Prostate gland (tissue), 2 donors: Measurements from ENCODE around the gene RNF144A. TPM values are rescaled to one million over a fixed set of nuclear protein-coding genes. Genes with fewer than 3 reads are reported as not detected.
"Not testable (repeated sequence)": the region's sequence is repeated elsewhere in the genome, so short reads cannot be mapped to it uniquely, and the experiment has no call there.

ENCODE experiments used
- DNase-seq: peaks from one replicate; pipeline ENCODE4 v3.0.0-alpha.2; 2019; ENCODE audit warnings: low spot score
- H3K27ac ChIP-seq, 2 donors: fragments of 200-600 bp; sonication (generic); 2 replicates each; pipeline ENCODE4 v1.5.1; 2017 to 2019
- H3K27me3 ChIP-seq: fragments of 200-600 bp; sonication (generic); replicated peaks from 2 replicates; pipeline ENCODE4 v1.5.1; 2019; ENCODE audit not compliant: insufficient read depth
- H3K36me3 ChIP-seq, 2 donors: fragments of 200-600 bp; sonication (generic); 1 replicate in 1 of 2; 2 replicates in 1 of 2; pipeline versions ENCODE4 v1.5.1 to v1.8.1; 2017 to 2019
- H3K4me1 ChIP-seq: fragments of 200-600 bp; sonication (generic); replicated peaks from 2 replicates; pipeline ENCODE4 v1.5.1; 2019
- H3K4me3 ChIP-seq, 2 donors: fragments of 200-600 bp; sonication (generic); 2 replicates each; pipeline ENCODE4 v1.5.1; 2017 to 2019
- H3K9me3 ChIP-seq: fragments of 200-600 bp; sonication (generic); 2 replicates; pipeline ENCODE4 v1.5.1; 2017
- CTCF ChIP-seq, 4 experiments: fragments of 200-600 bp in 2 of 4; fragments of 450-650 bp in 2 of 4; sonication (generic) in 2 of 4; IDR thresholded peaks; 1 replicate in 3 of 4; 2 replicates in 1 of 4; pipeline ENCODE4 v1.5.1; 2016 to 2019; ENCODE audit warnings: antibody characterized with exemption in 4 of 4, mild to moderate bottlenecking in 2 of 4, moderate library complexity in 2 of 4
- POLR2A ChIP-seq: fragments of 450-650 bp; IDR thresholded peaks from one replicate; pipeline ENCODE4 v1.6.1; 2016; ENCODE audit warnings: antibody characterized with exemption, mild to moderate bottlenecking
- POLR2AphosphoS5 ChIP-seq: sonication (generic); formaldehyde crosslinking; IDR thresholded peaks from one replicate; pipeline ENCODE4 v1.6.1; 2017; ENCODE audit warnings: antibody characterized with exemption
- WGBS: methylation state at CpG from one replicate; pipeline ENCODE4 v1.1.5; 2018; 5-methylcytosine and 5-hydroxymethylcytosine counted together
- intact Hi-C: fragments of 100-400 bp; cut with DNase I; formaldehyde crosslinking; loops from one replicate; pipeline ENCODE4 v1.14.2; 2022
- total RNA-seq, 2 donors: library from RNA; depleted of rRNA; stranded (reverse); fragments of >200 nt; gene quantifications; one replicate each; pipeline ENCODE4 v1.1.0, GENCODE V29; 2016

RNF144A gene
- total RNA-seq, 2 donors from 2014 or later: 9.1 to 27.9 TPM

DNA sequence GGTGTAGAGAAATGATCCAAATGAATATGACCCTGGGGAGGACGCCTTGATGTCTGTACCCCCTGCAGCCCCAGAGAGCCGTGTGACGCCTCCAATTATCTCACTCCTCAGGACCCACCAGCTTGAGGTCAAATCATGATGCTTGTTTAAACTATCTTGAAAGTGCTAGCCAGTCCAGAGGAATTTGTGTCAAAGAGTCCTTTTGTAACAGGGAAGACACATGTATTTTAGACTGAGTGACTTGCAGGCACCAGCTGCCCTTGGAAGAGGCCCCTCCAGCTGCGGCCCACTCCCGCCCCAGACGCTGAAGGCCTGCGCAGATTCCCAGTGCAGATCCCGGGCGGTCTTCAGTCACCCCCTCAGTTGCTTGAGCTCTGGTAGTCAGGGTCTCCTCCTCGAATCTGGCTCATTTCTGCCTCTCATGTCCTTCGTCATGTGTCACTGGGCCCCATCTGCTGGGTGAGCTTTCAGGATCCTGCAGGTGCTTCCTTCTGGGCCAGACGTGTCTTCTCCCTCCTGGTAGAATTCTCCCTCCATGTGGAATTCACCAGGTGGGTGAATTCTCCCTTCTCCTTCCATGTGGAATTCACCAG is 77.4 kb downstream of the RNF144A start:
- no peaks in the 10 kb centered on the region for H3K27me3 ChIP-seq
- intact Hi-C loops: no loop called here
- no peak overlapping the region for H3K27ac ChIP-seq
- no peak for DNase-seq
- 95% methylated on average over 12 of the region's 12 CpGs for WGBS
- TF ChIP-seq POLR2A: no peak
- no peak for TF ChIP-seq CTCF (IDR thresholded peaks at IDR 0.05)
- no peak for TF ChIP-seq POLR2AphosphoS5
- H3K4me3 ChIP-seq: no peak overlapping the region
- H3K4me1 ChIP-seq: peaks cover 5% of the 10 kb centered on the region
- H3K9me3 ChIP-seq: no peaks in the 10 kb centered on the region
- H3K36me3 ChIP-seq: no peaks in the 10 kb centered on the region

- TF ChIP-seq POLR2AphosphoS5 (no peak), POLR2A (no peak)
- H3K36me3 ChIP-seq: no peaks in the 10 kb centered on the region
- H3K27ac ChIP-seq: no peak overlapping the region
- intact Hi-C loops: no loop called here
- peaks cover 5% of the 10 kb centered on the region for H3K4me1 ChIP-seq
- DNase-seq: no peak
- H3K9me3 ChIP-seq: no peaks in the 10 kb centered on the region
- H3K4me3 ChIP-seq: no peak overlapping the region
- WGBS: 81% methylated on average over 11 of the region's 11 CpGs
- H3K27me3 ChIP-seq: no peaks in the 10 kb centered on the region
These were observed 78.3 kb downstream of the RNF144A start for GRCh38 chr2:6995391-6996097.

DNA sequence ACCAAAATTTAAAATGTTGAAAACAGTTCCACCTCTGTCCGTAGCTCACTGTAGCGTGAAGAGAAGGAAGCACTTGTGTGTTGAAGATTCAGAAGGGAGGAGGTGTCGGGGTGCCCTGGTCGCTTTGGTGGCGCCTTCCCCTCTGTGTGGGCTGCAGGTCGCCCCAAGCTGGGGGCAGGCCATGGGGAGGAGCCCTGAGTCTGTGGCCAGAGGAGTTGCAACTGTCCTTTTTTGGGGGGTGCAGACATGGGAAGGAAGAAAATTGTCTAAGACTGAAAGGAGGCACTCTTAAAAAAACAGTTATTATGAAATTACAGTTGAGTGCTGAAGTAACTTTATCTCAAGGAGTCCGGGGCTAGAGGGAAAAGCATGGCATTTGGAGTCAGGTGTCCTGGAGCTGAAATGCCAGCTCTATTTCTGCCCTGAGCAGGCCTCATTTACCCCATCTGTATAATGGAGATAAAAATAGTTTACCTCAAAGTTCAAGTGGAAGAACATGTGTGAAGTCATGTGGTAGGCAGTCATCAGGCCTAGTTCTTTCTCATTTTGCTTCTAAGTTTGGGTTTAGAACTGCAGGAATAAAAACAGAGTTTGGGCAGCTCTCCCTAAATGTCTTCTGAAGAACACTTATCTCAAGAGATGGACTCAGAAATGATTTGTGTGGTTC is 82.1 kb downstream of the RNF144A start:
- 85% methylated on average over 7 of the region's 7 CpGs for WGBS
- Histone ChIP-seq H3K36me3 (no peaks in the 10 kb centered on the region), H3K27ac (peak overlapping the region; percentile 27 to 55), H3K4me3 (no peak overlapping the region), H3K4me1 (peaks cover 5% of the 10 kb centered on the region), H3K9me3 (no peaks in the 10 kb centered on the region), H3K27me3 (no peaks in the 10 kb centered on the region)
- no peak for TF ChIP-seq POLR2AphosphoS5
- TF ChIP-seq POLR2A: no peak
- TF ChIP-seq CTCF (IDR thresholded peaks at IDR 0.05): no peak
- intact Hi-C loops: no loop called here
- DNase-seq: no peak

DNA sequence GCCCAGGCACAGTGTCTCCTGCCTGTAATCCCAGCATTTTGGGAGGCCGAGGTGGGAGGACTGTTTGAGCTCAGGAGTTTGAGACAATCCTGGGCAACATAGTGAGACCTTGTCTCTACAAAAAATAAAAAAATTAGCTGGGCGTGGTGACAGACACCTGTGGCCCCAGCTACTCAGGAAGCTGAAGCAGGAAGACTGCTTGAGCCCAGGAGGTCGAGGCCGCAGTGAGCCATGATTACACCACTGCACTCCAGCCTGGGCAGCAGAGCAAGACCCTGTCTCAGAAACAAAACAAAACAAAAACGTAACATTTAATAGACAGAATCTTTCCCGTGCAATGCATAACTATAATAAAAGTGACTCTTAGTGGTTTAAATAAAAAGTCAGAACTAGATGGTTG is 84.2 kb downstream of the RNF144A start:
- H3K27ac ChIP-seq, H3K27me3 ChIP-seq, H3K4me1 ChIP-seq, H3K4me3 ChIP-seq, H3K9me3 ChIP-seq, H3K36me3 ChIP-seq, intact Hi-C loops, DNase-seq: not testable (repeated sequence)
- WGBS: 94% methylated on average over 6 of the region's 6 CpGs

GRCh38 chr2:7003895-7004294 is 86.7 kb downstream of the RNF144A start:
- Histone ChIP-seq H3K36me3 (no peaks in the 10 kb centered on the region), H3K9me3 (no peaks in the 10 kb centered on the region), H3K4me3 (no peak overlapping the region), H3K27me3 (no peaks in the 10 kb centered on the region), H3K27ac (no peak overlapping the region), H3K4me1 (peaks cover 19% of the 10 kb centered on the region)
- TF ChIP-seq POLR2AphosphoS5: no peak
- TF ChIP-seq POLR2A: no peak
- no peak for TF ChIP-seq CTCF (IDR thresholded peaks at IDR 0.05)
- 98% methylated on average over 3 of the region's 3 CpGs for WGBS
- DNase-seq: no peak
- intact Hi-C loops: no loop called here
